Activated CD8-positive, alpha-beta T cell treated with anti-CD3 and anti-CD28 coated beads for 36 hours (primary cell): ENCODE results near the gene RASGRF1. TPM values are rescaled to one million over a fixed set of nuclear protein-coding genes. Genes with fewer than 3 reads are reported as not detected.
A peak's percentile ranks its signal among the peaks of the same experiment; 100 is the strongest.

Experiments used
- ATAC-seq: fragments of 200-7000 bp; cut with Tn5 transposase; one replicate; pipeline ENCODE4 v1.10.0; 2021; ENCODE audit warnings: mild to moderate bottlenecking, moderate library complexity
- CTCF ChIA-PET: fragments of 350-600 bp; sonication (Branson Sonifier 250); formaldehyde crosslinking; loops from one replicate; lab custom pipeline; 2021; ENCODE audit warnings: antibody characterized with exemption; lab: Charles Lee
- POLR2A ChIA-PET: fragments of 350-600 bp; sonication (Branson Sonifier 250); formaldehyde crosslinking; loops from one replicate; lab custom pipeline; 2021; ENCODE audit warnings: antibody characterized with exemption; lab: Charles Lee
- DNase-seq: peaks from one replicate; pipeline ENCODE4 v3.0.0-alpha.2; 2020
- H3K27ac Mint-ChIP-seq: one replicate; pipeline ENCODE4 v1.8.0; 2021; ENCODE audit warnings: mild to moderate bottlenecking, mixed read lengths
- H3K27me3 Mint-ChIP-seq: one replicate; pipeline ENCODE4 v1.8.0; 2021; ENCODE audit warnings: mixed read lengths
- H3K36me3 Mint-ChIP-seq: one replicate; pipeline ENCODE4 v1.8.0; 2021; ENCODE audit warnings: low read depth, mixed read lengths
- H3K4me1 Mint-ChIP-seq: one replicate; pipeline ENCODE4 v1.8.0; 2021; ENCODE audit warnings: low read depth, mixed read lengths
- H3K4me3 Mint-ChIP-seq: one replicate; pipeline ENCODE4 v1.8.0; 2021; ENCODE audit warnings: mild to moderate bottlenecking, moderate library complexity, mixed read lengths
- H3K9me3 Mint-ChIP-seq: one replicate; pipeline ENCODE4 v1.8.0; 2021; ENCODE audit warnings: mixed read lengths
- intact Hi-C: fragments of 100-400 bp; cut with micrococcal nuclease; formaldehyde crosslinking; loops from one replicate; pipeline ENCODE4 v1.10.0; 2022
- total RNA-seq, 2 experiments: library from RNA; stranded (reverse); gene quantifications; one replicate each; pipeline ENCODE4 v1.2.3, GENCODE V29; 2021
- TF ChIP-seq, protein P1 (sequence below): fragments of 200-600 bp; IDR thresholded peaks from one replicate; pipeline ENCODE4 v1.8.0; 2022; ENCODE audit warnings: antibody characterized with exemption, mild to moderate bottlenecking

RASGRF1 gene
- total RNA-seq, 2 experiments from 2014 or later = not detected

DNA sequence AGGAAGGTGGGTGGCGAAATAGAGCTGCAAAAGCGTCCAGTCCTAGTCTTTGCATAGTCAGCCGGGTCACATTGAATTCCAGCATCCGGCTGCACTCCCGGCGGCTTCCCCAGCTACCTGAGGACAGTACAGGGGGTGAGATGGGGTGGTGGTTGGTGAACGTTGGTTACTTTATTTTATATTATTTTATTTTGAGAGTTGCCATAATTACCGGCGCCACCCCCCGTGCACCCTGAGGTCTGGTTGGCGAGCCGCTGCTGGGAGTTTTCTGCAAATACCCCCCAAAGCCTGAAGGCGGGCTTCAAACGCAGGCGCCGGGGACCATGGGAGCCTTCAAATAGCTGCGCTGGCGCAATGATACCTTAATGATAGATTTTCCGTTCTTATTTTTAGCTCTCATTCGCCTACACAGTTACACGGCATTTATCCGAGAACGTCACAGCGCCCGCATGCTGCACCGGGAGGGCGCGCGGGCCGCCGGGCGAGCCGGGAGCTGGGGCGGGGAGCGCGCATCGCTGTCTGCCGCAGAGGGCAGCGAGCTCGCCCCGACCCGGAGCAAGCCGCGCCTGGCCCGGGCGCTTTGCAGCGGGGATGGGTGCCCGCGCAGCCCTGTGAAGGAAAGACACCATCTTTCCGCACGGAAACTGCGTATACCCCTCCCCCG, 756 bp upstream of the RASGRF1 start:
- CTCF ChIA-PET = interaction anchor here (0.7 to 1.4 kb wide), 2 partner anchors 26 to 93 kb away, joined by 3 read pairs; no protein-coding TSS in a partner anchor
- H3K4me3 Mint-ChIP-seq = peak overlapping the region; percentile 31
- POLR2A ChIA-PET = no interaction called here

DNA sequence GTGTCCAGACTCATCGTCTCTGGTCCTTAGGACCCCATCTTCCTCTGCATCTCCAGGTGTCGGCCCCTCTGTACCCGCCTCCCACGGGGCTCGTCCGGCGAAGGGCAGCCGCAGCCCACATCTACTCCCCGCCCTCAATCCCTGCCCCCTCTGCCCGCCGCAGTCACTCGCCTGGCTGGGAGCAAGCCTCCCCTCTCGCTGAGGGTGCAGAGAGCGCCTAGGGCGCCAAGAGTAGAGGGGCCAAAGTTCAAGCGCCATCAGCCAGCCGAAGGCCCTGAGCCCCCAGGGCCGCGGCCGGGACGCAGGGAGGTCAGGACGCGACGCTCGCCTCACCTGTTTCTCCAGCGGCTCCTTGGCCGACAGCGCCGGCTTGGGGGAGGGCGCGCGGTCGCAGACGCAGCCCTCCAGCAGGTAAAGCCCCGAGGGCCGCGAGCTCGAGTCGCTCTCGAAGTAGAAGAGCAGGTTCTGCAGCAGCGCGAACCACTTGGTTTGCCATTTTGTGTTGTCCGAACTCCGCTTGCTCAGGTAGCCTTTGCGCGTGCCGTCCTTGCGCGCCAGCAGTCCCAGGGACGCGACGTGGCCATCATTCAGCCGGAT, 592 bp downstream of the RASGRF1 start:
- Mint-ChIP-seq H3K4me3 (peak overlapping the region; percentile 31), H3K4me1 (peaks cover 11% of the 10 kb centered on the region), H3K36me3 (no peaks in the 10 kb centered on the region), H3K27me3 (peaks cover 45% of the 10 kb centered on the region), H3K27ac (no peak overlapping the region), H3K9me3 (no peaks in the 10 kb centered on the region)
- intact Hi-C loops = no loop called here
- no peak for DNase-seq
- POLR2A ChIA-PET = no interaction called here
- CTCF ChIA-PET = no interaction called here
- TF ChIP-seq, protein P1, sequence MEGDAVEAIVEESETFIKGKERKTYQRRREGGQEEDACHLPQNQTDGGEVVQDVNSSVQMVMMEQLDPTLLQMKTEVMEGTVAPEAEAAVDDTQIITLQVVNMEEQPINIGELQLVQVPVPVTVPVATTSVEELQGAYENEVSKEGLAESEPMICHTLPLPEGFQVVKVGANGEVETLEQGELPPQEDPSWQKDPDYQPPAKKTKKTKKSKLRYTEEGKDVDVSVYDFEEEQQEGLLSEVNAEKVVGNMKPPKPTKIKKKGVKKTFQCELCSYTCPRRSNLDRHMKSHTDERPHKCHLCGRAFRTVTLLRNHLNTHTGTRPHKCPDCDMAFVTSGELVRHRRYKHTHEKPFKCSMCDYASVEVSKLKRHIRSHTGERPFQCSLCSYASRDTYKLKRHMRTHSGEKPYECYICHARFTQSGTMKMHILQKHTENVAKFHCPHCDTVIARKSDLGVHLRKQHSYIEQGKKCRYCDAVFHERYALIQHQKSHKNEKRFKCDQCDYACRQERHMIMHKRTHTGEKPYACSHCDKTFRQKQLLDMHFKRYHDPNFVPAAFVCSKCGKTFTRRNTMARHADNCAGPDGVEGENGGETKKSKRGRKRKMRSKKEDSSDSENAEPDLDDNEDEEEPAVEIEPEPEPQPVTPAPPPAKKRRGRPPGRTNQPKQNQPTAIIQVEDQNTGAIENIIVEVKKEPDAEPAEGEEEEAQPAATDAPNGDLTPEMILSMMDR = no peak
- ATAC-seq = no peak

More for the DNA sequence above, 756 bp upstream of the RASGRF1 start:
- Mint-ChIP-seq H3K9me3 (no peaks in the 10 kb centered on the region), H3K4me1 (peaks cover 11% of the 10 kb centered on the region), H3K36me3 (no peaks in the 10 kb centered on the region), H3K27me3 (peaks cover 50% of the 10 kb centered on the region), H3K27ac (no peak overlapping the region)
- peak; percentile 78 for ATAC-seq
- intact Hi-C loops = no loop called here
- TF ChIP-seq, protein P1 = no peak
- peak; percentile 51 for DNase-seq

DNA sequence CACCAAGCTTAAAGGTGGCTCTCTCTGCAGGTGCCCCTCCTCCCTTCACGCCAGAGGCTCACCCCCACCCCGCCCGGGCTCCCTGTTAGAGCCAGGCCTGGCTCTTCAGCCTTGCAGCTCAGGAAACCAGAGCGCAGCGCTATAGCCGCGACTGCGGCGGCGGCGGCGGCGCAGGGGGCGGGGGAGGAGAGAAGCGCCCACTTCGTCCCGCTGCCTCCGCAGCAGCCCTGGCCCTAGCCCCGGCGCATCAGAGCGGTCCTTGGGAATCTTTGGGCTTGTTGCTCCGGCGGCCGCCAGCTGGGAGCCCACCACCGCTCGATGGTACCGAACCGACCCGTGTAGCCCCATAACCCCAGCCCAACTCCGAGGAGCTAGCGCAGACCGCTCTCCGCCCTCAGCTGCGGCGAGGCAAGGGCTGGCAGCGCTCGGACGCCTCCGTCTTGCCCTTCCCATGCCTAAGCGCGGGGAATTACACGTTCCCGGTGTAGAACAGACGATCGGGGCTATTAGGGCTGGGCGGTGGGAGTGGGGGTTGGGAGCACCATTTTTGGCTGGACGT, 1.2 kb downstream of the RASGRF1 start:
- Mint-ChIP-seq H3K4me1 (peaks cover 11% of the 10 kb centered on the region), H3K9me3 (no peaks in the 10 kb centered on the region), H3K27ac (no peak overlapping the region), H3K27me3 (peaks cover 45% of the 10 kb centered on the region), H3K4me3 (no peak overlapping the region), H3K36me3 (no peaks in the 10 kb centered on the region)
- ChIA-PET POLR2A (no interaction called here), CTCF (no interaction called here)
- intact Hi-C loops = no loop called here
- DNase-seq (no peak), ATAC-seq (no peak)
- TF ChIP-seq, protein P1 = no peak

DNA sequence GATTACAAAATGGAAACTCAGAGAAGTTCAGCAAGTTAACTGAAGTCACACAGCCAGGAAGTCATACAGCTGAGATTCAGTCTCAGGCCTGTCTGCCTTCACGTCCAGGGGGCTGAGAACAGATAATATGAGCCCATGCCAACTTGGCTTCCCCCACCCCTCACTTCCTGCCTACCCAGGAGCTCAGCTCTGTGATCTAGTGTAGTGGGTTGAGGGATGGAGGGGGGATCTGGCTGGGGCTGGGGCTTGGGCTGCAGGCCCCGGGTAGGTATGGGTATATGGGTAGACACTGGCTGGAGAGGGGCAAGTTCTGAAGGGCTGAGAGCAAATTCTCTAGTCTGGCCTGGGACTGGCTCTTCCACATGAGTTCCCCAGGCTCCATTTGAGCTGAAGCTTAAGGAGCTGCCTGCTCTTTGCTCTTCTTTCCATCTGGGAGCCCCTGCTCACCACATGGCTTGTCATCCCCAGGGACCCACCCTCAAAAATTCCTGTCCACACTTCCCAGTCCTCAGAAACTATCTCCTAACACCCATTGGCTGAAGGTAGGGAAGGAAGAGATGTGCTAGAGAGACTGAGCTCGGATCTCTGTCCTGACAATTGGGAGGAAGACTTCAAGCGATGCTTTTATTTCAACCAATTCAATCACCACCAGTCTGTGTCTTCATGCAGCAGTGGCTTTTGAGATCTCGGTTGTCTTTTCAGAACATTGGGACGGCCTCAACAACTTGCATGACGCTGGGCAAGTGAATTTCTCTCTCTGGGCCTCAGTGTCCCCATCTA, 2.0 kb downstream of the RASGRF1 start:
- no peak for ATAC-seq
- peaks cover 45% of the 10 kb centered on the region for H3K27me3 Mint-ChIP-seq
- no peak overlapping the region for H3K4me3 Mint-ChIP-seq
- no peak for DNase-seq
- ChIA-PET POLR2A (no interaction called here), CTCF (no interaction called here)
- TF ChIP-seq, protein P1 = no peak
- no peaks in the 10 kb centered on the region for H3K9me3 Mint-ChIP-seq
- H3K4me1 Mint-ChIP-seq = peaks cover 11% of the 10 kb centered on the region
- no peak overlapping the region for H3K27ac Mint-ChIP-seq
- no peaks in the 10 kb centered on the region for H3K36me3 Mint-ChIP-seq
- intact Hi-C loops = no loop called here
